Cardiac fibroblast (primary cell): ENCODE results near the gene EEF1AKMT3.

Experiments
- DNase-seq, 2 donors: peaks; one replicate each; pipeline versions ENCODE4 v3.0.0 to v3.0.0-alpha.2; 2010; ENCODE audit warnings: low read depth in 2 of 2
- H3K4me3 ChIP-seq, 2 donors: replicated peaks in 1 of 2; 1 replicate in 1 of 2; 2 replicates in 1 of 2; pipeline ENCODE4 v1.5.1; 2011; ENCODE audit warnings: low read depth in 2 of 2, low read length in 2 of 2, mild to moderate bottlenecking in 2 of 2, moderate library complexity in 1 of 2
- TF ChIP-seq, protein P1 (sequence below): IDR thresholded peaks from one replicate; pipeline ENCODE4 v1.5.1; 2011; ENCODE audit warnings: low read depth, mild to moderate bottlenecking, low read length, inconsistent platforms

EEF1AKMT3 gene

DNA sequence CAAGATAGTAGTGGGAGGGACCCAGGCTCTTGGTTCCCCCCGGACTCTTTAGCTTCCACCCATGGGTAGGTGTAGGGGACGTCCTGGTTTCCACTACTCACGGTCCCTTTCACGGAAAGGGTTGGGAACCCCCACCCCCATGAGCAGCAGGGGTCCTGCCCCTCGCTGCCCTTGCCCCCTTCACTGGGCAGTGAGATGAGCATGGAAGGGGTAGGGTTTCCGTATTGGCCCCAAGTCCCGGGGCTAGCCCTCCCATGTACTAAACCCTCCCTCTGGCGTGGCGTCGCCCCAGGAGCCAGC, 46.6 kb upstream of the EEF1AKMT3 start:
- DNase-seq, result no peak
- TF ChIP-seq, protein P1, sequence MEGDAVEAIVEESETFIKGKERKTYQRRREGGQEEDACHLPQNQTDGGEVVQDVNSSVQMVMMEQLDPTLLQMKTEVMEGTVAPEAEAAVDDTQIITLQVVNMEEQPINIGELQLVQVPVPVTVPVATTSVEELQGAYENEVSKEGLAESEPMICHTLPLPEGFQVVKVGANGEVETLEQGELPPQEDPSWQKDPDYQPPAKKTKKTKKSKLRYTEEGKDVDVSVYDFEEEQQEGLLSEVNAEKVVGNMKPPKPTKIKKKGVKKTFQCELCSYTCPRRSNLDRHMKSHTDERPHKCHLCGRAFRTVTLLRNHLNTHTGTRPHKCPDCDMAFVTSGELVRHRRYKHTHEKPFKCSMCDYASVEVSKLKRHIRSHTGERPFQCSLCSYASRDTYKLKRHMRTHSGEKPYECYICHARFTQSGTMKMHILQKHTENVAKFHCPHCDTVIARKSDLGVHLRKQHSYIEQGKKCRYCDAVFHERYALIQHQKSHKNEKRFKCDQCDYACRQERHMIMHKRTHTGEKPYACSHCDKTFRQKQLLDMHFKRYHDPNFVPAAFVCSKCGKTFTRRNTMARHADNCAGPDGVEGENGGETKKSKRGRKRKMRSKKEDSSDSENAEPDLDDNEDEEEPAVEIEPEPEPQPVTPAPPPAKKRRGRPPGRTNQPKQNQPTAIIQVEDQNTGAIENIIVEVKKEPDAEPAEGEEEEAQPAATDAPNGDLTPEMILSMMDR, result no peak
- H3K4me3 ChIP-seq, result peak overlapping the region; percentile 80 to 87

DNA sequence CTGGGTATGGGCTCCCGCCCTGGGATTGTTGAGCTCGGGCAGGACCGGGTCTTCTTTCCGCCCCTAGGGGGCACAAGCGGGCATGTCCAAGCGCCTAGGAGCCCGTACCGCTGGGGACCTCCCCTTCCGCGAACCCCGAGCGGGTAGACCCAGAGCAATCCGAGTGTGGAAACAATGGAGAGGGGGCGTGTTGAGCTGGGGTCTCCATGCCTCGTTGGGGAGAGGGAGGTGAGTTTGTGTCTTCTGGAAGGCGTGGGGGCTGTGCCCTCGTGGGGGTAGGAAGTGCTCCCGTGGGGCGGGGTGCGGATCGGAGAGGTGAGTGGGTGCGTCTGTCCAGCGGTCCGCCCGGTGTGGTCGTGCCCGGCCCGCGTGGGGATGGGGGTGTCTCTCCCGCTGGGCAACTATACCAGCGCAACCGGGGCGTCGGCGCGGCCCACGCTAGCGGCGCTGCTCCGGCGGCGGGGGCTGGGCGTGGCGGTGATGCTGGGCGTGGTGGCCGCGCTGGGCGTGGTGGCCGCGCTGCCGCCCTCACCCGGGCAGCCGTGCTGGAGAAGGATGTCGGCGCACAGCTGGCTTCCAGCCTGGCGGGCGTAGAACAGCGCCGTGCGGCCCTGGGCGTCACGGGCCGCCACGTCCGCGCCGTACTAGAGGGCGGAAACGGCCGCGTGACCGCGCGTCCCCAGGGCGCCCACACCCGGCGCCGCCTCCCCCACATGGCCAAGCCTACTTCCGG, 46.1 kb upstream of the EEF1AKMT3 start:
- peak; percentile 83 to 86 for DNase-seq
- TF ChIP-seq, protein P1, result peak; percentile 89
- peak overlapping the region; percentile 80 to 87 for H3K4me3 ChIP-seq

DNA sequence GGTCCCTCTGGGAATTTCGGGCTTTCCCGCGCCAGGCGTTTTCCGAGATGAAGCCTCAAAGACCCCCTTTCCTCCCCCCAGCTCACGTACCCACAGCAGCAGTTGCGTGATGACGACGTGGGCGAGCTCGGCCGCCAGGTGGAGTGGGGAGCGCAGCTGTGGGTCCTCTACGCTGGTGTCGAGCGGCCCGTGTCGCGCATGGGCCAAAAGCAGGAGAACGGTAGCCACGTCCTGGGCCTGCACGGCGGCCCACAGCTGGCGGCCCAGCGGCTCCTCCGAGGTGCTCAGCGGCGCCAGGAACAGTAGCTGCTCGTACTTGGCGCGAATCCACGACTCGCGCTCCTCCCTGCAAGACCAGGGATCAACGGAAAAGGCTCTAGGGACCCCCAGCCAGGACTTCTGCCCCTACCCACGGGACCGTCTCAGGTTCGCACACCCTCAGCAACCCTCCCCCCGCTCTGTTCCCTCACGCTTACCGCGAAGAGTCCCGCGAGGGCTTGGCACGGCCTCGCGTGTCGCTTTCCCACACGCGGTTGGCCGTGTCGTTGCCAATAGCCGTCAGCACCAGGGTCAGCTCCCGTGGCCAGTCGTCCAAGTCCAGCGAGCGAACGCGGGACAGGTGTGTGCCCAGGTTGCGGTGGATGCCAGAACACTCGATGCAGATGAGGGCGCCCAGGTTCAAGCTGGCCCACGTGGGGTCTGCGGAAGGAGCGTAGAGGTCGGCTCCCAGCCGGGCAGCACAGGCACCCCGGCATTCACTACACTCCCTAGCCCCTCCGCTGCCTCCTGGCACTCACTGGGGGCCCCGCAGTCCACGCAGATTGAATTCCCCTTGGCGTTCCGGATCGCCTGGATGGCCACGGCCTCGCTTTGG, 45.3 kb upstream of the EEF1AKMT3 start:
- TF ChIP-seq, protein P1, result peak; percentile 42
- H3K4me3 ChIP-seq, result peak overlapping the region; percentile 80 to 87
- peak in 1 of 2 donors; percentile 52 for DNase-seq

DNA sequence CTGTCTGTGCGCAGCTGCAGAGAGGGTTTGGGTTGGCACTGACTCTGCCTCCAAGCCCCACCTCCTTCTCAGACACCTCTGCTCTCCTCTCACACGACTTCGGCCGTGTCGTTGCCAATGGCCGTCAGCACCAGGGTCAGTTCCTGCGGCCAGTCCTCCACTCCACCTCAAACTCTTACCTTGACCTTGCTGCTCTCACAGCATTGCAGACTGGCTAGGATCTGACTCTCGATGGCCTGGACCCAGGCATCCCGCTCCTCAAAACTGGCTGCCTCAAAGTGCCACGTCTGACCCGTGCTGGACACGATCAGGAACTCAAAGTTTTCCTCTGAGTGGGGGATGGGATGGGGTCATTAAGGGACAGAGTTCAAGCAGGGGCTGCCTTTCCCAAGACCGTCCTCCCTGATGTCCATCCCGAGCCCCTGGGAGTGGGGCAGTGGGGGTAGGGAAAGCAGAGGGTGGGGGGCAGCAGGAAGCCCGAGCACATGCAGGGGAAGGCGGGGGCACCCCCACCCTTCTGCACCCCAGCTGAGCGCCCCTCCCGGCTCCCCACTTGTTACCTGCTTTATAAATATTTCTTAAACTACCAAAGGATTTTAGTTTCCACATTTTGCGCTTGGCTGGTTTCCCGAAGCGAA, 44.5 kb upstream of the EEF1AKMT3 start:
- no peak overlapping the region for H3K4me3 ChIP-seq
- no peak for DNase-seq
- TF ChIP-seq, protein P1, result no peak

DNA sequence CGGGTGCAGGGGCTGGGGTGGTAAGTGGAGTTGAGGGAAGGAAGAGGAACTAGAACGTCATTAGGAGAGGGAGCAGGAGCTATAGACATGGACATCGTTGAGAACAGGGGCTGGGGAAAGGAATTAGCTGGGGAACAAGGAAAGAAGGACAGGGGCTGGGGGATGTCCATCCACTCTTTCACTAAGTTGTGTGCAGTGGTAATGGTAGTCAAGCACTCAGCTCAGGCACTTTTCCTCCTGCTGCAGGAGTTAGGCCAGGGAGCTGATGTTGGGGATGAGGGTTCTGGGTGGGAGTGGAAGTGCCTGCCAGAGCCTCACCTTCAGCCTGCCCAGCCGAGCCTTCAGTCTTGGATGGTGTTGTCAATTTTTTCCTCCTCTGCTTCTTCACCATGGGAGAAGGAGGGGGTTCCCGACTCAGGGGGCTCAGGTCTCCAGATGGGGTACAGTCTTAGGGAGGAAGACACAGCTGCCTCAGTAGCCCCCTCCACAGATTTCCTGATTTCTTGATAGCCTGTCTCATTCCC, 43.0 kb upstream of the EEF1AKMT3 start:
- DNase-seq, result no peak
- TF ChIP-seq, protein P1, result no peak

DNA sequence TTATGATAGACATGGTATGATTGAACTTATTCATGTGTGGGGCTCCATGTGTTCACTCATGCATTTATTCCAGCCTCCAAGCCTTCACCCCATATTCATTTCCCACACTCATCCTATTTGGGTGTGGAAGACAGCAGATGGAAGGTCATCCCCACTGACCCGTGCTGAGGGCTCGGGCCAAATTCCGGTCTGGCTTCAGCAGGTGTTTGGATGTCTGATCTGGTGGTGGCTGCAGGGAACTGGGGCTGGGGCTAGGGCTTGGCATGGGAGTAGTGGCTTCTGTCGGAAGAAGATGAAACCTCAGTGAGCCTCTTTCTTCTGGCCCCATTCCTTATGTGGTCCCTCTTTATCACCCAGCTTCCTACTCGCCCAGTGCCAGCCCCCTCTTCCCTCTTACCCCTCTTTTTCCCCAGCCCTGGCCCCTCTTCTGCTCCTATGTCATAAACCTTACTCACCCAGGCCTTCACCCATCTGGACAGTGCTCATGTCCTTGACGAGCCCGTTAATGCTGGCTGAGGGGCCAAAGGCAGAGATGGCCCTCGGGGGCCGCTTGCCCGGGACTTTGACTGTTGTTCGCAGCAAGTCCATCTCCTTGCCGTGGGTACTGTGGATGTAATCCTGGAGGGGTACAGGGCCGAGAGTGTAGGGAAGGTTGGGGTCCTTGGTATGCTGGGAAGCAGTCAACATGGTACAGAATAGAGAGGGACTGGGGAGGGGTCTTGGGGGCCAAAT, 41.9 kb upstream of the EEF1AKMT3 start:
- DNase-seq, result no peak
- no peak overlapping the region for H3K4me3 ChIP-seq
- TF ChIP-seq, protein P1, result no peak

More for the DNA sequence above, 43.0 kb upstream of the EEF1AKMT3 start:
- H3K4me3 ChIP-seq, result no peak overlapping the region
